GM21786 (cell line): ENCODE results near the gene MLIP.

Experiments
- ATAC-seq: cut with Tn5 transposase; IDR thresholded peaks from one replicate; pipeline ENCODE4 v1.9.1; 2021; ENCODE audit not compliant: unreplicated experiment

MLIP gene

DNA sequence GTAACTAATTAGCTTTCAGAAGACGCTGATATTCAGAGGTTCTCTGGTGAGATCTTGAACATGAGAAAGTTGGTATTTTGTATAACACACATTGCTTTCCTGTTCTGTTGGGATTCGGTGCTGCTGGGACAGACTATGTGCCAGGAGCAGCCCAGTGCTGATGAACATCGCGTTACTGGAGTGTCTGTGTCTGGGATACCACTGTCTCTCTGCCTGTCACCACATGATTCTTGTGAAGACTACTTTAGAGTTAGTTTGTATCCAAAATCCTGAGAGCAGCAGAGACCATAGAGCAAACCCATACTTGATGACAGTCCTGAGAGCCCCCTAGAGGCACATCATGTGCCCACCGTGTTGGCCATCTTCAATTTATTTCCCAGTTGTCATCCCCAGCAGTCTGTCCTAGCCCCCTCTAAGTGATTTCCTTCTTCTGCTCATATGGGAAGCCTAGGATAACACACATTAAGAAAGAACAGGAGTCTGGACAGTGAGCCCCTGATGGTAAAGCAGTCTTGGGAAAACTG lies 155.2 kb downstream of the MLIP start:
- no peak for ATAC-seq

DNA sequence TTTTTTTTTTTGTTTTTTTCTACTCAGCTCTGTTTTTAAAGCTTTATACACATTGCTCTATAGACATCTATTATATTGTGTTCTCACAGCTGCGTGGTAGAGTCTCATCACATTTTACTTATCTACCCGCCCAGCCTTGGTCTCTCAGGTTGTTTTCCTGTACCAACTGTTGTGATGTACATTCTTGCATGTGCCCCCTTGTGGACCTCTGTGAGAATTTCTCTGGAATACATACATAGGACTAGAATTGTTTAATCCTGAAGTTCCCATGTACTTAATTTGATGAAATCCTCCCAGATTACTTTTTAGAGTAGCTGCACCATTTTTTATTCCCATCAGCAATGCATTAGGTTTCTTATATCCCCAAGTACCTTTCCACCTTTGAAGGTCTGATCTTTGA lies 156.6 kb downstream of the MLIP start:
- ATAC-seq: peak; percentile 52

DNA sequence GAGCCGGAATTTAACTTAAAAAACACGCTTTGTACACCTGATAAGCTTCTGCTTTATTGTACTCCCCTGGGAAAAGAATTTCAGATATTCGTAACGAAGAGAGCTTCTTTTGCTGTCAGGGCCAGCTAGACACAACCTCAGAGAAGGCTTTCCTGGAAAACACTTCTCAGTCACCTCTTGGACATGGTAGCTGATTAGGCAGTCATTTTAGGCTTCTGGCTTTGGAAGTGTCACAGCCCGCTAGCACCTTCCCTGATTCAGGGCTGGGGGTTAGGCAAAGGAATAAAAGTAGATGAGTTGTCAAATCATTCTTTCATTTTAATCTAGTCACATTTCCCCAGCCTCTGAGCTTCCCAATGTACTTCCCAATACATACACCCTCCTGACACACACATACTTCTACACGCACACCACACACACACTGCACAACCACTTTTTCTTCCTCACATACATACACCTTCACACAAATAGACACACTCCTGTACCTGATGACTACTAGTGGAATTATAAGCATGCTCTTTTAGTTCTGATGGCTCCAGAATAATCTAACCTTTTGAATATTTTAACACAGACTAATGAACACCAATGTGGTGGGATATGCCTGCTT lies 162.1 kb downstream of the MLIP start:
- ATAC-seq: no peak

DNA sequence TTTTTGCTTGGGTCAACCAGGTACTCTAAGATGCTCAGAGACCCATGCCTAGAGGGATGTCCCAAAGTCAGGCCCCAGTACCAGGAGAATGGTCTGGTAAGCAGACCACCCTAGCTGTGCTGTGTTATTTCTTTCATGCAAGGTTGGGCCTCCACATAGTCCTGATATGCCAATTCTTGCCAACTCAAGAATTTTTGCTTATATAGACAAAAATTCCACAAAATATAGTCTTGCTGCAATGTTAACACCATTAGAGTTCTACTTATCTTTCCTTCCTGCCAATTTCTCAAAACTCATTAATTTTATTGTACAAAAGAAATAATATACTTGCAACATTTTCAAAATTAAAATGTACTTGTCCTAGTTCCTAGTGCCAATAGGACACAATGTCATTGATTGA lies 163.1 kb downstream of the MLIP start:
- ATAC-seq: no peak

DNA sequence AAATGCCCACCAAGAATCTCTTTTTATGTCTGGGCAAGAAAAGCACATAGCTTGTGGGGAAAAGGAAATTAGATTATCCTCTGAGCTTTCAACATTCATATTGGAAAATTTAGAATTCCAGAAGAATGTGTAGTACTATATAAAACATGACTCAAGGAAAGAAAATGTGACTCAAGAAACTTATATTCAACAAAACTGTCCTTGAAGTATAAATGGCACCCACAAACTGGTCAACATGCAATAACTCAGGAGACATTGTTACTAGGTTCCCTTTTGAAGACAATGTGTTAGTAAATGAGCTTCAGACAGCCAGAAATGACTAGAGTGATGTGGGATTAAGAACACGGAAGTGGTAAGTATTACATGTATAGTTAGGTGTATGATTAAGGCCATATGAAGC lies 170.9 kb downstream of the MLIP start:
- no peak for ATAC-seq

DNA sequence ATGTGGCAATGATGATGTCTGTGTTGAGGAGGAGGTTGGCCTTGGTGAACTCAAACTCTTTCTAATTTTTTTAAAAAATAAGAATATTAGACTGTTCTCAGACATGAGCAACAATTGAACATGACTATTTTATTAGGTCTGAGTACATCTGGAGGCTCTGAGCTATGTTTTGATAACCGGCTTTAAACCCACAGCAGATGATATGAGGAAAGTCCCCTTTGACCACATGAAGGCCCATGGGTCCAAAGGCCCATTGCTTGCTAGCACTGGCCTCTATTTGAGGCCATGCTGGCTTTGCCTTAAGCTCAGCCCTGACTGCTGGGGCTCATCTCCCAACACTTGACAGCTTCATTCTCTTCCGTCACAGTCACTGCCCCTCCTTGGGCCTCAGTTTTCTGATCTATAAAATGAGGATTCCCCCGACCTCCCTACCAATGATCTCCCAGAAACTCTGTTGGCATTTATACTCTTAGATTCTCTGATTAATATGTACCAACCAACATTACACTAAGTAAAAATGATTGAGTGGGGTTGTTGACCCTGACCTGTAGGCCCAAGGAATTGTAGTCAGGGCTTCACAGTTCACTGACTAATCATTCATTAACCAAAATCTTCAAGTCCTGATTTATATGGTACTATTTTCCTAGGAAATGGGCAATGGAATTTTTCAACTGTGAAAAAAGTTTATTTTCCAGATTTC lies 173.1 kb downstream of the MLIP start:
- peak; percentile 50 for ATAC-seq

DNA sequence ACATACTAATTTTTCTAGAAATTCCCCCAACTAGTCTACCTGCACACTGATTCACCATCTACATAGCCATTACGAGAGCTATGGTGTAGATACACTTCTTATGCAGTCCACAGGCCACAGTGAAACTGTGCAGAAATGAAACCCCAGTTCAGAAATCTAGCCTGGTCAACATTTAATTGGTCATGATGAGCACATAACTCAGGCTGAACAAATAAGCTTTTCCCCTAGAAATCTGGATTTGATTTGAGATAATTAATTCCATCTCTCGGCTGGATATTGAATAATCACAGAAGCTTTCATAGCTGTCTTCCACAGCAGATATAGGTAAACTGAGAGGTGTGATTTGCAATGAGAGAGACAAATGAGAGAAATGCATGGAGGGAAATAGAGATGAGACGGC lies 174.4 kb downstream of the MLIP start:
- ATAC-seq: no peak

DNA sequence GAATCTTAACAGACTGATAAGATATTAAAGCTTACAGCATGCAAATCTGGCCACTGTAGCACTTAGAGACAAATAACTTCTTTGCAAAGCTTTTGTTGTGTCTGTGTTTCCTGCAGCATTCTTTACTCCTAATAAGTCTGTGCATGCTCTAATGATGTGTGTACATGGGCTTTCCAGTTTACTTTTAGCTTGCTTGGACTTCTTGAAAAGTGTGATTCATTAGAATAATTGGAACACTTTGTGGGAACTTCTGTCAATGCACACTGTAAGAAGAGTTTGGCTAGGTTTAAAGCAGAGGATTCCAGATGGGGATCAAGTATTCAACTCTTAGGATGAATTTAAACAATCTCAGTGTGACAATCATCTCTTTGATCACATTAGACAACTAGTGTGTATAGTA lies 174.9 kb downstream of the MLIP start:
- ATAC-seq: no peak

DNA sequence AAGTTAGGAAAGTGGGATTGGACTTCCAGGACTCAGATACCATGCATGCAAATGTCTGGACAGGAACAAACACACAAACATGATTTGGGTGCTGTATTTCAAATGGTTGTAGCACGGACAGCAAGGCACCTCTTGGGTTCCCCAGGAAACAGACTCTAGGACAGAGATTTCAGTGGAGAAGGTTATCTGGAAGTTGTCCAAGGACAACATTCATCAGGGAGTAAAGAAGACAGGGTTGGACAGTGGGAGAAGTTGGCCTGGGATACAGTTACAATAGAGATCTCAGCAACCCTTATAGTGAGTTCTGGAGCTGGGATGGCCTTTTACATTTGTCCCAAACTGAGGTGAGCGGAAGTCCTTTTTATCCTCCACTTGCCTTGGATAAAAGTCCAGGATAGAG lies 177.2 kb downstream of the MLIP start:
- ATAC-seq: no peak

DNA sequence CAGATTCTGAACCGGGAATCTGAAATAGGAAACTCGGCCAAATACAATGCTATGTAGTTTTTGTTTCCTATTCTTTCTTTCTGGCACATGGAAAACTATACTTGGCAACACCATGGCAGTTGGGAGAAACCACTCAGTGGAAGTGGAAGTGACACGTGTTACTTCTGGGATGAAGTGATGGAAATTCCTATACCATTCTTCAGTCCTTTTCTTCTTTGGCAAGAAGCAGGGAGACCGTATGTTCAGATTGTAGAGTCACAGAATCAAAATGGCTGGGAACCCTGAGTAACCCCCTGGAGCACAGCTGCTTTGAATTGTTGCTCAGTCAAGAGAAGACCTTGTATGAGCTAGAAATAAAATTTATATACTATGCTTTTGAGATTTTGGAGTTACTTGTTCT lies 178.2 kb downstream of the MLIP start:
- no peak for ATAC-seq

DNA sequence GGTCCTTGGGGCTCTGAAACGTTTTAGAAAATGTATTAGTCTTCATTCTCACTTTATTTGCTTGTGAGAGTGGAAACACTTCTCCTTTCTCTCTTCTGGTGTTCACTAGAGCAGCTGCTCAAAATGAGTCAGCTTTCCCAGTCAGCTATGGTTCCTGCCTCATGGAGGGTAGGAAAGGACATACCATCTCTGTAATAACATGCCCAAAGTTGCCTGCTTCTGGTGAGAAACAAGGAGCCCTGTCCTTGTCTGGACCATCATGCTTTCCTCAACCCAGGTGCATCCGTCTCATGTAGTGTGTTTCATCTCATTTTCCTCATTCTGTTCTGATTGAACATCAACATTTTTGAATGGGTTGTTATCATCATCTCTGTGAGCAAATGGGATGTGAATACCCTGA lies 179.9 kb downstream of the MLIP start:
- ATAC-seq: peak; percentile 62

DNA sequence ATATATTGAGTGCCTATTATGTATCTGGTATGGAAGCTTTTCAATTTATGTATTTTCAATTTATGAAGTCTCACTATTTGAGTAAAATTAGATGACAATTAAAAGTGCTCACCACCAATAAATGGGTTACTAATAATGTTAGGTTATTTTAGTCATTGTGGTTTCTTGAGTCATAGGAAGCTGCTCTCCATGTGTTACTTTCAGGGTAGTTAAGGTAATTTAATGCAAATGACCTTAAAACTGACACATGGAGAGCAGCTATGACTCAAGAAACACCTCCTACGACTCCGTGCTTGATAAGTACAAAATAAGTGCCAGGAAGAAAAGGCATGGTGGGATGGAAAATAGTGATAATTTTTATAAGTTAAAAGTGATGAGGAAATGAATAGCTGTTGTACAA lies 180.5 kb downstream of the MLIP start:
- ATAC-seq: peak; percentile 91

DNA sequence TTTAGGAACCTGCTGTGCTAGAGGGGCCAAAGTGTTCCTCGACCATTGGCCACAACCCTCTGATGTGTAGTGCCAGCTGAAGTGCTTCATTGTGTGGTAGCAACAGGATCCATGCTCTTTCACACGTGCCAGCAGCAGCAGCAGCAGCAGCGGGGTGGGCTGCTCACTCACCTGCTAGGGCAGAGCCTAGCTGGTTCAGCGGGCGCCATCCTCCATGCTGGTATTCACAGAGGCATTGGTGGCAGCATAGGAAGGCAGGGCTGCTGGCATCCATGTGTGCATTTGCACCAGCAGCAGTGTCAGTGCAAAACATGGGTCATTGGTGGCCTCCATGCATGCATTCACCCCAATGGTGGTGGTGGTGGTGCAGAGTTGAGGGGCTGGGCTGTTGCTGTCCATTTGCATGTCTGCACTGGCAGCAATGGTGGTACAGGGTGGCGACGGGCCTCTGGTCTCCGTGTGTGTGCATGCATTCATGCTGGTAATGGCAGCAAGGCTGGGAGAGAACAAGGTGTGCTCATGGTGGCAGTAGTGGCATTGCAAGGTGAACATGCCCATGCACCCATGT lies 183.8 kb downstream of the MLIP start:
- no peak for ATAC-seq

DNA sequence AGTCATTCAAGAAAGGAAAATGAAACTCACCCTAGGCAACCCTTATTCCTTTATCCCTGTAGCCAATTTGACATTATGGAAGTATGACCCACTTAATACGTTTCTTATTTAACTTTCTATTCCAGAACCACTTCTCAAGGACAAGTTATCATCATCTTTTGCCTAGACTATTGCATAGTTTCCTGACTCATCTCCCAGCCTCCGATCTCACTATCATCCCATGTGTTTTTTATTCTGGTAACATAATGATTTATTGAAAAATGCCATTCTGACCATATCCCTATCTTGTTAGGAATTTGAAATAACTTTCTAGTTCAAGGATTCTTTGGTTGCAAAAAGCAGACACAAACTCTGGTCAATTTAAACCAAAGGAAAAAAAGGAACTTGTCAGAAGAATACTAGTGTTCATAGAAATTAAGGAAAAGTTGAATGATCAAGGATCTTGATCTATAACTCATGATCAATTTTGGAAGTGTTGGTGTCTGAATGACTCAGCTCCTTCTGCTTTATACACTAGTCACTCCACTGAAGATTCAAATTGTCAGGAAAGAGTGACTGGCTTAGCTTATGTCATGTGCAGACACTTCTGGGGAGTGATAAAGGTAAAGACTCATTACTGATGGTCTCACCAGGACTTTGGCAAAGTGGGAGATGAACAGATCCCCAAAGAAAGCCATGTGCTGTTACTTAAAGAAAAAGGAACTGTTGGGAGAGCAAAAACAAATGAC lies 188.5 kb downstream of the MLIP start:
- ATAC-seq: no peak

DNA sequence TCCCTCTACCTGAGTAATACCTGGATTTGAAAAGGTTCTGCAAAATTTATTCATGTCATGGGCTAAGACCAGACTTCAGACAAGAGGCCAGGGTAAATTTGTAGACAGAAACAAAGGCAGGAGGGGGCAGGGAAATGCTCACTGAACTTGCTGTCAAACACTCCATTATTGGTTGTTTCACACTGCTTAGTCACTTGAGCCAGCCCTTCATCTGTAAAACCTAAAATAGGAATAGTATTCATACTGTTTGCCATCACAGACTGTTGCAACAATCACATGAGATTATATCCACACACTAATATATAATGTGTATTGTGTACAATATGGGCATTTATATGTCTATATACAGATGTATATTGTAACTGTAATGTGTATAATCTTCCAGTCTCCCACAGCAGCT lies 190.5 kb downstream of the MLIP start:
- ATAC-seq: no peak

DNA sequence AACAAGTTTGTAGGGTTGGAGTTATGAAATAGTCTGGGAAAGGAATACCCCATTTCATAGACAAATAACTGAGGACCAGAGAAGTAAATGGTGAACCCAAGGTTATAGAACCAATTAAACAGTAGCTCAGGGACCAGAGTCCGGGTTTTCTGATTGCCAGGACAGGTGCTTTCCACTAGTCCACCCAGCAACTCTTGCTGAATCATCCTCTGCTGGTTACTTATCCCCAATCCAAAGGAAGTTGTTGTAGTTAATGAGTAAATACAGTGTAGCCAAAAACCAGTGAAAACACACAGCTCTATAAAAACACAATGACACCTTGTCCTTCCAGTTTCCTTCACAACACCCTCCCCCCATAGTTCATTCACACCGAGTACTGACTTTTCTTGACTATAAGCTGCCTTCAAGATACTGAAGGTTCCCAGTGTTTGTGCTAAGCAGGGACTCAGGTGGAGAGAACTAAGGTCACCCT lies 196.2 kb downstream of the MLIP start:
- peak; percentile 71 for ATAC-seq

DNA sequence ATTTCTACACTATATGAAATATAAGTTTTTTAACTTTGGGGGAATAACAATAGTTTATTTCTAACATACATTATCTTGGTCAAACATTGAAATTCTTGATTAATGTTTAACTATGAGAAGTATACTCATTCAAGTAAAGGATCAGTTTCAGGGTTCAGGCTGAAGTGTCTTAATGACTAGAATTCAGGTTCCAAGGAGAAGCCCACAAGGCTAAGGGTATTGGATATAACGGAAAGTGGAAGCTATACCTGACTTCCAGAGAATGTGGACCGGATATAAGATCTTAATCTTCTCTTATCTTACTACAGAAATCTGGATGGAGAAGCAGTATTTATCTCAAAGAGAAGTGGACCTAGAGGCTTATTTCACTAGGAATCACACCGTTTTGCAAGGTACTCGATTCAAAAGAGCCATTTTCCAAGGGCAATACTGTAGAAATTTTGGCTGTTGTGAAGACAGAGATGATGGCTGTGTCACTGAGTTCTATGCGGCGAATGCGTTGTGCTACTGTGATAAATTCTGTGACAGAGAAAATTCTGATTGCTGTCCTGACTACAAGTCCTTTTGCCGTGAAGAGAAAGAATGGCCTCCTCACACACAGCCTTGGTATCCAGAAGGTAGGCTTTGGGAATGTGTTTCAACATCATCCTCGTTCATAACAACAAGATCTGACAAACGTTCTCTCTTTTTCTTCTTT lies 197.2 kb downstream of the MLIP start, which contains the start of gene TINAG:
TINAG (plus strand) TSS at position 153 of the 697 bp plus-strand sequence; CDS start at position 263, 110 bp downstream.
- ATAC-seq: peak; percentile 44

DNA sequence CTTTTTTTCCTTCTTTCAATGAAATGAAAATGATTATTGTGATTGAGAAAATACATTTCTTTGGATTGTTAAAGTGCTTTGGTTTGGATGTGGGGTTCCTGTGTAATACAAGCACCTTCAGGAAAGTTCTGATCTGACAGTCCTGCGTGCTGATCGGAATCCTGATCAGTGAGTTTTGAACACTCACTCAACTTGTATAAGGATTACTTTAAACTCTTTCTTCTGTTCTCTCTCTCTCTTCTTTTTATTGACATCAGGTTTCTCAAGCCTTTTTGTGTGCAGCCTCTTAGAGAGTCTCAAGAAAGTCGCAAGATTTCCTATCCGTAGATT lies 197.7 kb downstream of the MLIP start:
- no peak for ATAC-seq

DNA sequence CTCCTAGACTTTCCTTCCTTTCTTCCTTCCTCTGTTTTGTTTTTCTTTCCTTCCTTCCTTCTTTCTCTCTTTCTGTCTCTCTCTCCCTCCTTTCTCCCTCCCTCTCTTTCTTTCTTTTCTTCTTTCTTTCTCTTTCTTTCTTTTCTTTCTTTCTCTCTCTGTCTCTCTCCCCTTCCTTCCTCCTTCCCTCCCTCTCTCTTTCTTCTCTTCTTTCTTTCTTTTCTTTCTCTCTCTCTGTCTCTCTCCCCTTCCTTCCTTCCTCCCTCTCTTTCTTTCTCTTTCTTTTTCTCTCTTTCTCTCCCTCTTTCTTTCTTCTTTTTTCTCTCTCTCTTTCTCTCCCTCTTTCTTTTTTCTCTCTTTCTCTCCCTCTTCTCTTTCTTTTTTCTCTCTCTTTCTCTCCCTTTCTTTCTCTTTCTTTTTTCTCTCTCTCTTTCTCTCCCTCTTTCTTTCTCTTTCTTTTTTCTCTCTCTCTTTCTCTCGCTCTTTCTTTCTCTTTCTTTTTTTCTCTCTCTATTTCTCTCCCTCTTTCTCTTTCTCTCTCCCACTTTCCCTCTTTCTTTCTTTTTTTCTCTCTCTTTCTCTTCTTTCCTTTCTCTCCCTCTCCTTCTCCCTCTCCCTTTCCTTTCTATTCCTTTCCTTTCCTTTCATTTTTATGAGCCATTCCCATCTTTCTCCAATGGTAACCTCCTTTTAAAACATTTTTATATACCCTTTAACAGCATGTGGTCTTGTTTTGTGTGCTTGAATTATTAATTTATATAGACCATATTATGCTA lies 199.3 kb downstream of the MLIP start:
- ATAC-seq: no peak

DNA sequence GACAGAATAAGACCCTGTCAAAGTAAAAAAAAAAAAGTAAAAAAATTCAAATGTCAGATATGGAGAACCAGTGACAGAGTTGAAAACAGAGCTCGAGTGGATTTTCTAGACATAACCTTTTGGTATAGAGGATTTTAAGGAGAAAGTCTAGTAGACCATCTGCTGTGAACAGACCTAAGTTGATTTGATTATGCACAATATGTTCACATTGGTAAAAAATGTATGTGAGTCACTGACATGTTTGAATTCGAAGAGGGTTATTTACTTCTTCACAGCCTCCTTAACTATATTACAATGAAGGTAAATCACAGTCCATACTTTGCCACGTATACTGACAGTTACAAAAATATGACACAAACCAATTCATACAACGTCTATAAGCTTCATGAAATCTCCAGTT lies 204.4 kb downstream of the MLIP start:
- ATAC-seq: no peak
